ENCODE results near the gene TAOK1. TPM values are rescaled to one million over a fixed set of nuclear protein-coding genes. Genes with fewer than 3 reads are reported as not detected.

The TAOK1 gene
- total and polyA plus RNA-seq, 2 of the 13 experiments (the other 11 are each of a cell fraction or from before 2014, with no cell fraction given): 14.1 to 23.0 TPM

- no peak for TF ChIP-seq CREBL2 (CRISPR knock-in tag; IDR thresholded peaks at IDR 0.05; ENCODE audit: borderline replicate concordance)
- no peak for TF ChIP-seq ZNF569 (CRISPR knock-in tag; IDR thresholded peaks at IDR 0.05; ENCODE audit: borderline replicate concordance)
- TF ChIP-seq MEIS1 (CRISPR knock-in tag; IDR thresholded peaks at IDR 0.05; ENCODE audit: borderline replicate concordance): peak; percentile 44; the same call in 1 of the 2 replicates
- no peak for TF ChIP-seq NFRKB (IDR thresholded peaks at IDR 0.05)
- no peak for TF ChIP-seq ZNF724P (CRISPR knock-in tag; IDR thresholded peaks at IDR 0.05; ENCODE audit: borderline replicate concordance)
- no peak for TF ChIP-seq ZNF83 (CRISPR knock-in tag; IDR thresholded peaks at IDR 0.05; ENCODE audit: borderline replicate concordance)
- no peak for TF ChIP-seq ZBTB40 (IDR thresholded peaks at IDR 0.05)
- peak; percentile 61; the same call in 1 of the 2 replicates for TF ChIP-seq ZBTB40 (CRISPR knock-in tag; IDR thresholded peaks at IDR 0.05)
- 0 out of 2 replicates have a peak, but pooled peaks have one; percentile 15 for TF ChIP-seq DNMT3B (CRISPR knock-in tag; conservative IDR thresholded peaks at IDR 0.05)
- no peak for TF ChIP-seq RBM39 (IDR thresholded peaks at IDR 0.05; ENCODE audit: low read depth, low read length, poor library complexity, severe bottlenecking)
- no peak for TF ChIP-seq HMGA1 (CRISPR knock-in tag; conservative IDR thresholded peaks at IDR 0.05)
- peak; percentile 48; the same call in 1 of the 2 replicates for TF ChIP-seq TBX3 (IDR thresholded peaks at IDR 0.05; ENCODE audit: borderline replicate concordance)
- no peak for TF ChIP-seq ZNF644 (CRISPR knock-in tag; IDR thresholded peaks at IDR 0.05; ENCODE audit: low read depth)
- 0 out of 2 replicates have a peak, but pooled peaks have one; percentile 40 for TF ChIP-seq ZNF253 (CRISPR knock-in tag; IDR thresholded peaks at IDR 0.05; ENCODE audit: borderline replicate concordance)
- TF ChIP-seq RFX5 (IDR thresholded peaks at IDR 0.05; ENCODE audit: low read depth, low read length): no peak
- peak; percentile 72; the same call in 1 of the 2 replicates for TF ChIP-seq GFI1 (CRISPR knock-in tag; IDR thresholded peaks at IDR 0.05; ENCODE audit: borderline replicate concordance)
- TF ChIP-seq HDAC2 (CRISPR knock-in tag; IDR thresholded peaks at IDR 0.05): 0 out of 2 replicates have a peak, but pooled peaks have one; percentile 14
- TF ChIP-seq THAP7 (CRISPR knock-in tag; IDR thresholded peaks at IDR 0.05): no peak; the same call in 1 of the 2 replicates
- TF ChIP-seq TEF (CRISPR knock-in tag; IDR thresholded peaks at IDR 0.05): no peak
Measured at GRCh38 chr17:29389982-29390850, at the start of gene TAOK1 (continued).

All from HepG2 (cell line).